Measurements from ENCODE around the gene TAOK1. TPM values are rescaled to one million over a fixed set of nuclear protein-coding genes. Genes with fewer than 3 reads are reported as not detected.

The TAOK1 gene
- total and polyA plus RNA-seq, 2 of the 13 experiments (the other 11 are each of a cell fraction or from before 2014, with no cell fraction given) = 14.1 to 23.0 TPM

DNA sequence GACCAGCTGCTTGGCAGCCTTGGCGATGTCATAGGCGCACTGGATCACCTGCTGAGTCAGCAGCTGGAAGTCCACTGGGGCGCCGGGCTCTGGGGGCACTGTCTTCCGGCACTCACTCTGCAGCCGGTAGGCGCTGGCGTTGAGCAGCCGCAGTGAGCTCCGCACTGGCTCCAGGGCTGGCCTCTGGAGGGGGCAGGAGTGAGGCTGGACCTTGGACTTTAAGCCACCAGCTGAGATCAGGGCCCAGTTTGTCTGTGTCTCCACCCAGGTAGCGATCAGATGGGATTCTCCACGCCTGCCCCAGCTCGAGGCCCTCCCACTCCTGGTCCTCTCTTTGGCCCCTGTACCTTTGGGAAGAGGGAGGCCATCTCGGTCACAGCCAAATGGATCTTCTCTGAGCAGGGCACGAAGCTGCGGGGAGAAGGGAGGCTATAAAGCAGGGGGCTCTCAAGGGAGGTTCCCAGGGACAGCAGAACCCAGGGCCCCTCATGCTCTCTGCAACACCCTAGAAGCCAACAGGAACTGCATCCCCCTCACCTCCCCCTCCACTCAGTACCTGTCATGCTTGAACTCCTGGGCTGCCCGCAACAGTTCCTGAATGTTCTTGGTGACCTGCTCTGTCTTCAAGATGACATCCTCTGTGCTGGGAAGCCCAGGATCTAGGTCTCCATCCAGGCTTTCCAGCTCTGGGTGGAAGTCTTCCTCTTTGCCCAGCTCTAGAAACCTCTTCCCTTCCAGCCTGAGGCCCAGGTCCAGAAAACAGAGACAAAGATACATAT, 184.8 kb downstream of the TAOK1 start (continued):
- no peak for TF ChIP-seq LCORL (IDR thresholded peaks at IDR 0.05)
- TF ChIP-seq LCORL (CRISPR knock-in tag; IDR thresholded peaks at IDR 0.05) = peak; percentile 91
- no peak for TF ChIP-seq KAT2B (IDR thresholded peaks at IDR 0.05; ENCODE audit: borderline replicate concordance, low read depth, low read length)
- TF ChIP-seq SNRNP70 (IDR thresholded peaks at IDR 0.05; ENCODE audit: low read depth, low read length) = no peak
- peak; percentile 65 for TF ChIP-seq CTCF (CRISPR knock-in tag; IDR thresholded peaks at IDR 0.05)
- no peak for TF ChIP-seq ZNF530 (CRISPR knock-in tag; IDR thresholded peaks at IDR 0.05; ENCODE audit: low read depth)
- no peak for TF ChIP-seq ATAD3A (CRISPR knock-in tag; IDR thresholded peaks at IDR 0.05)
- no peak; the same call in 1 of the 2 replicates for TF ChIP-seq ZHX1 (CRISPR knock-in tag; IDR thresholded peaks at IDR 0.05; ENCODE audit: low read depth)
- no peak for TF ChIP-seq EEA1 (CRISPR knock-in tag; IDR thresholded peaks at IDR 0.05; ENCODE audit: borderline replicate concordance)
- TF ChIP-seq PCBP1 (IDR thresholded peaks at IDR 0.05; ENCODE audit: borderline replicate concordance, low read depth, low read length) = 0 out of 2 replicates have a peak, but pooled peaks have one; percentile 84
- peak; percentile 80 for TF ChIP-seq IRF2 (CRISPR knock-in tag; IDR thresholded peaks at IDR 0.05)
- TF ChIP-seq KMT2A (CRISPR knock-in tag; IDR thresholded peaks at IDR 0.05) = peak; percentile 78
- 0 out of 2 replicates have a peak, but pooled peaks have one; percentile 40 for TF ChIP-seq RCOR2 (CRISPR knock-in tag; IDR thresholded peaks at IDR 0.05)
- 0 out of 2 replicates have a peak, but pooled peaks have one; percentile 68 for TF ChIP-seq ZBTB4 (CRISPR knock-in tag; IDR thresholded peaks at IDR 0.05; ENCODE audit: borderline replicate concordance)
- no peak for TF ChIP-seq ZNF30 (CRISPR knock-in tag; IDR thresholded peaks at IDR 0.05)
- TF ChIP-seq NR2C2 (CRISPR knock-in tag; IDR thresholded peaks at IDR 0.05; ENCODE audit: borderline replicate concordance) = peak; percentile 57
- TF ChIP-seq PAF1 (CRISPR knock-in tag; IDR thresholded peaks at IDR 0.05) = no peak
- TF ChIP-seq BCLAF1 (IDR thresholded peaks at IDR 0.05) = no peak
- TF ChIP-seq PCBP2 (optimal IDR thresholded peaks at IDR 0.05; ENCODE audit: low read depth, low read length, poor library complexity, severe bottlenecking) = no peak

Measured in HepG2 (cell line).